Activated naive CD4-positive, alpha-beta T cell (primary cell): ENCODE results near the gene PRMT7.

Experiments used
- DNase-seq, 4 experiments: peaks; one replicate each; lab custom pipeline; 2025; lab: John Stamatoyannopoulos, UW

The PRMT7 gene

GRCh38 chr16:68376590-68376989 is 65.8 kb downstream of the PRMT7 start:
- no peak for DNase-seq

- DNase-seq = no peak
These were observed 66.4 kb downstream of the PRMT7 start for GRCh38 chr16:68377221-68377620.

- DNase-seq = no peak
These were observed 67.0 kb downstream of the PRMT7 start for GRCh38 chr16:68377667-68378393.

- DNase-seq = no peak
These were observed 67.9 kb downstream of the PRMT7 start for GRCh38 chr16:68378436-68379415.

GRCh38 chr16:68379472-68380347 is 68.9 kb downstream of the PRMT7 start:
- DNase-seq = no peak

- no peak for DNase-seq
These were observed 69.5 kb downstream of the PRMT7 start for GRCh38 chr16:68380348-68380670.

GRCh38 chr16:68380676-68381362 is 70.0 kb downstream of the PRMT7 start:
- DNase-seq = no peak

- no peak for DNase-seq
These were observed 70.5 kb downstream of the PRMT7 start for GRCh38 chr16:68381363-68381724.

GRCh38 chr16:68382296-68382718 is 71.5 kb downstream of the PRMT7 start:
- no peak for DNase-seq

- no peak for DNase-seq
These were observed 73.0 kb downstream of the PRMT7 start for GRCh38 chr16:68383858-68384257.

GRCh38 chr16:68384288-68385161 is 73.7 kb downstream of the PRMT7 start:
- DNase-seq = no peak

- no peak for DNase-seq
These were observed 74.6 kb downstream of the PRMT7 start for GRCh38 chr16:68385371-68385770.

- DNase-seq = no peak
These were observed 75.8 kb downstream of the PRMT7 start for GRCh38 chr16:68386628-68387027.

GRCh38 chr16:68387301-68387700 is 76.5 kb downstream of the PRMT7 start:
- no peak for DNase-seq

GRCh38 chr16:68388124-68388523 is 77.3 kb downstream of the PRMT7 start:
- DNase-seq = no peak

GRCh38 chr16:68389006-68389405 is 78.2 kb downstream of the PRMT7 start:
- no peak for DNase-seq

GRCh38 chr16:68389750-68390371 is 79.0 kb downstream of the PRMT7 start:
- no peak for DNase-seq

GRCh38 chr16:68393333-68393732 is 82.5 kb downstream of the PRMT7 start:
- no peak for DNase-seq

GRCh38 chr16:68395167-68395786 is 84.5 kb downstream of the PRMT7 start:
- DNase-seq = no peak

GRCh38 chr16:68395815-68396214 is 85.0 kb downstream of the PRMT7 start:
- no peak for DNase-seq
